BE2C (cell line): ENCODE data around the gene DOK6.

Experiments
- DNase-seq: peaks from one replicate; pipeline ENCODE4 v3.0.0-alpha.2; 2020
- H3K27me3 ChIP-seq: fragments of 250-450 bp; sonication (Bioruptor Pico); 2 replicates; pipeline ENCODE4 v1.5.1; 2020; ENCODE audit warnings: mild to moderate bottlenecking
- H3K36me3 ChIP-seq: fragments of 250-450 bp; sonication (Bioruptor Pico); 2 replicates; pipeline ENCODE4 v1.5.1; 2020; ENCODE audit warnings: mild to moderate bottlenecking
- H3K4me1 ChIP-seq: fragments of 250-450 bp; sonication (Bioruptor Pico); 2 replicates; pipeline ENCODE4 v1.5.1; 2020
- H3K4me3 ChIP-seq: 2 replicates; pipeline ENCODE4 v1.5.1; 2011; ENCODE audit warnings: low read depth, low read length
- H3K9me3 ChIP-seq: fragments of 250-450 bp; sonication (Bioruptor Pico); 2 replicates; pipeline ENCODE4 v1.5.1; 2020
- CTCF ChIP-seq: IDR thresholded peaks from 2 replicates; pipeline ENCODE4 v1.5.1; 2012; ENCODE audit warnings: mild to moderate bottlenecking, low read depth, low read length

Gene DOK6

GRCh38 chr18:69747388-69747787 lies 346.7 kb downstream of the DOK6 start:
- TF ChIP-seq CTCF = no peak

GRCh38 chr18:69752737-69753380 lies 352.2 kb downstream of the DOK6 start:
- no peak for DNase-seq
- Histone ChIP-seq H3K9me3 (no peaks in the 10 kb centered on the region), H3K27me3 (no peaks in the 10 kb centered on the region), H3K36me3 (no peaks in the 10 kb centered on the region), H3K4me3 (no peak overlapping the region), H3K4me1 (no peaks in the 10 kb centered on the region)
- no peak for TF ChIP-seq CTCF

More at GRCh38 chr18:69747388-69747787, 346.7 kb downstream of the DOK6 start:
- H3K4me3 ChIP-seq = no peak overlapping the region
- H3K9me3 ChIP-seq = no peaks in the 10 kb centered on the region
- H3K27me3 ChIP-seq = no peaks in the 10 kb centered on the region
- no peak for DNase-seq
- no peaks in the 10 kb centered on the region for H3K36me3 ChIP-seq
- H3K4me1 ChIP-seq = peaks cover 4% of the 10 kb centered on the region; the same call in 1 of the 2 replicates

GRCh38 chr18:69754108-69754507 lies 353.4 kb downstream of the DOK6 start:
- no peaks in the 10 kb centered on the region for H3K4me1 ChIP-seq
- no peak for TF ChIP-seq CTCF

DNA sequence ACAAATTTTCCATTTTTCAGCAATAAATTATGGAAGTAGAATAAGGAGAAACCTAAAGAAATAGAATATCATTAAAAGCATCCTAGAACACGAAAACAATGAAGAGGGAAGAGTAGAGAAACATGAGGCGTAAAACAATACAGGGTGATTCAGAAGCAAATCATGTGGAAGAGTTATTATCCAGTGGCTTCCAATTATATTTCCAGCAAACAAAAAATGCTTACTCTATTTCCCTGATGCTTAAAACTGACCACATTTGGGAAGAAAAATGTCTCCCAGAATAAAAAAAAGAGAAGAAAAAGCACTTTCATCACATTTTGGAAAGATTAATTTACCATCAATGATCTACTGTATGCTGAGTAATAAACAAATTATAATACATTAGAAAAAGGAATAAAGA lies 354.4 kb downstream of the DOK6 start:
- no peak for DNase-seq
- no peaks in the 10 kb centered on the region for H3K9me3 ChIP-seq
- no peaks in the 10 kb centered on the region for H3K36me3 ChIP-seq
- TF ChIP-seq CTCF = no peak
- no peak overlapping the region for H3K4me3 ChIP-seq
- H3K27me3 ChIP-seq = no peaks in the 10 kb centered on the region
- H3K4me1 ChIP-seq = no peaks in the 10 kb centered on the region

More at GRCh38 chr18:69754108-69754507, 353.4 kb downstream of the DOK6 start:
- H3K4me3 ChIP-seq = no peak overlapping the region
- H3K36me3 ChIP-seq = no peaks in the 10 kb centered on the region
- DNase-seq = no peak
- no peaks in the 10 kb centered on the region for H3K27me3 ChIP-seq
- no peaks in the 10 kb centered on the region for H3K9me3 ChIP-seq

- no peak for TF ChIP-seq CTCF
- no peaks in the 10 kb centered on the region for H3K36me3 ChIP-seq
- no peak overlapping the region for H3K4me3 ChIP-seq
- no peaks in the 10 kb centered on the region for H3K4me1 ChIP-seq
- H3K9me3 ChIP-seq = no peaks in the 10 kb centered on the region
- no peak for DNase-seq
- H3K27me3 ChIP-seq = no peaks in the 10 kb centered on the region
These were observed 355.3 kb downstream of the DOK6 start for GRCh38 chr18:69755856-69756496.

DNA sequence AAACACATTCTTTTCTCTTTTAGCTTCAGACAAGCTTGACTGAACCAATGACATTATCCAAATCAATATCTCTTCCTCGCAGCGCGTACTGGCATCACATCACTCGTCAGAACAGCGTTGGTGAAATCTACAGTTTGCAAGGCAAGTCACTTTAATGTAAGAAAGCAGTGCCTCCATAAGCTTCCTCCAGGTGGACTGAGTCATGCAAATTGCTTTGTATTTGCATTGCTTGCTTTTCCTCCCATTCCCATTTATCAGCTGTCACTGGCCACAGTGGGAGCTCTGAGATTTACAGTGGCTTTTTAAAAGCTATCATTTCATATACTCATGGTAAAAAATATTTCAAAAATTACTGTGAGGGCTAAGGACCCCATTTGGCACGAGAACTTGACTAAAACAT lies 357.0 kb downstream of the DOK6 start:
- H3K9me3 ChIP-seq = no peaks in the 10 kb centered on the region
- no peaks in the 10 kb centered on the region for H3K36me3 ChIP-seq
- no peak for DNase-seq
- no peaks in the 10 kb centered on the region for H3K27me3 ChIP-seq
- no peak overlapping the region for H3K4me3 ChIP-seq
- TF ChIP-seq CTCF = no peak
- no peaks in the 10 kb centered on the region for H3K4me1 ChIP-seq
